Astrocyte (in vitro differentiated cells and primary cell): Measurements from ENCODE around the gene DGKG.

Experiments used
- CTCF ChIP-seq: IDR thresholded peaks from 2 replicates; pipeline ENCODE4 v1.5.1; 2011; ENCODE audit warnings: low read depth, mild to moderate bottlenecking, inconsistent platforms, low read length, moderate library complexity; ENCODE audit not compliant: insufficient read depth
- EZH2 ChIP-seq: IDR thresholded peaks from 2 replicates; pipeline ENCODE4 v1.6.1; 2012; ENCODE audit warnings: mild to moderate bottlenecking, low read length, inconsistent platforms; ENCODE audit not compliant: insufficient read depth

- TF ChIP-seq CTCF (no peak), EZH2 (no peak)
Measured at GRCh38 chr3:186207515-186207914, 154.5 kb downstream of the DGKG start.
